GM10266 (cell line): Measurements from ENCODE around the gene FAM193B.
A peak's percentile ranks its signal among the peaks of the same experiment; 100 is the strongest.
"Not testable (repeated sequence)": the region's sequence is repeated elsewhere in the genome, so short reads cannot be mapped to it uniquely, and the experiment has no call there.

Experiments used
- DNase-seq: peaks from one replicate; pipeline ENCODE4 v3.0.0; 2012; ENCODE audit errors: extremely low spot score
- CTCF ChIP-seq: IDR thresholded peaks from 2 replicates; pipeline ENCODE4 v1.5.1; 2012; ENCODE audit warnings: mild to moderate bottlenecking, low read depth; ENCODE audit not compliant: control insufficient read depth, insufficient read depth; ENCODE audit errors: missing control alignments

Gene FAM193B

GRCh38 chr5:177487975-177488374, 66.4 kb downstream of the FAM193B start:
- TF ChIP-seq CTCF = peak; percentile 34

GRCh38 chr5:177487144-177487543, 67.2 kb downstream of the FAM193B start:
- no peak for TF ChIP-seq CTCF
- no peak for DNase-seq

More at GRCh38 chr5:177487975-177488374, 66.4 kb downstream of the FAM193B start:
- no peak for DNase-seq

GRCh38 chr5:177486256-177486655, 68.1 kb downstream of the FAM193B start:
- TF ChIP-seq CTCF = no peak
- no peak for DNase-seq

- not testable (repeated sequence) for DNase-seq
Measured at GRCh38 chr5:177485753-177486152, 68.6 kb downstream of the FAM193B start.

- TF ChIP-seq CTCF = no peak
- no peak for DNase-seq
Measured at GRCh38 chr5:177484902-177485549, 69.3 kb downstream of the FAM193B start.

GRCh38 chr5:177483994-177484901, 70.1 kb downstream of the FAM193B start:
- no peak for TF ChIP-seq CTCF
- DNase-seq = no peak

- no peak for TF ChIP-seq CTCF
- DNase-seq = no peak
Measured at GRCh38 chr5:177483042-177483441, 71.3 kb downstream of the FAM193B start.
